ENCODE data around the gene MUC15. TPM values are rescaled to one million over a fixed set of nuclear protein-coding genes. Genes with fewer than 3 reads are reported as not detected.

The MUC15 gene
- total and polyA plus RNA-seq, 2 donors (not counting 3 experiments of a cell fraction or from before 2014, with no cell fraction given), result not detected

GRCh38 chr11:26584818-26585217, 12.8 kb upstream of the MUC15 start:
- no peaks in the 10 kb centered on the region for H3K79me2 ChIP-seq (ENCODE audit: control insufficient read depth, insufficient read depth, low read length)
- H3K27ac ChIP-seq (ENCODE audit: insufficient read depth, low read depth, low read length), result no peak overlapping the region
- TF ChIP-seq MAX (IDR thresholded peaks at IDR 0.05; ENCODE audit: insufficient read depth, insufficient read length) (no peak), POLR2AphosphoS5 (IDR thresholded peaks at IDR 0.05; ENCODE audit: insufficient read depth, low read depth, low read length) (no peak)
- H4K20me1 ChIP-seq (replicated peaks; ENCODE audit: control insufficient read depth, extremely low read depth, insufficient read depth, low read length), result no peaks in the 10 kb centered on the region
- intact Hi-C loops (cut with micrococcal nuclease) (no loop called here), dilution Hi-C loops (cut with MboI; ENCODE audit: extremely low pct_ligation_motif_present, low sequenced_read_pairs) (no loop called here)
- H3K4me2 ChIP-seq (ENCODE audit: insufficient read depth, low read length), result no peak overlapping the region
- H3K36me3 ChIP-seq (ENCODE audit: control insufficient read depth in 2 of 2, extremely low read depth in 1 of 2, insufficient read depth in 2 of 2, low read length in 2 of 2), result no peaks in the 10 kb centered on the region
- ChIA-PET POLR2A (no interaction called here), CTCF (no interaction called here)
- no peaks in the 10 kb centered on the region for H3K27me3 ChIP-seq (ENCODE audit: control insufficient read depth in 2 of 2, insufficient read depth in 2 of 2, low read length in 2 of 2)
- H3K9me1 ChIP-seq (replicated peaks; ENCODE audit: control insufficient read depth, extremely low read depth, insufficient read depth, low read length), result no peaks in the 10 kb centered on the region
- FAIRE-seq, result no peak
- DNase-seq (ENCODE audit: low read depth, low spot score), result no peak
- H3K4me1 ChIP-seq (ENCODE audit: control insufficient read depth, extremely low read depth, insufficient read depth, low read length), result no peaks in the 10 kb centered on the region
- no TSS peak for BruUV-seq (replicated peaks)
- H3K9ac ChIP-seq (replicated peaks; ENCODE audit: extremely low read depth, insufficient read depth, low read length), result no peak overlapping the region
- H3K4me3 ChIP-seq (replicated peaks in 1 of 3; ENCODE audit: insufficient read depth in 1 of 3, low read depth in 1 of 3, low read length in 3 of 3), result no peak overlapping the region
- H2AFZ ChIP-seq (ENCODE audit: low read depth, low read length), result no peak overlapping the region
- peaks cover 2% of the 10 kb centered on the region for H3K9me3 ChIP-seq (replicated peaks; ENCODE audit: control insufficient read depth, insufficient read depth, low read length)

- Histone ChIP-seq H2AFZ (ENCODE audit: low read depth, low read length) (no peak overlapping the region), H3K36me3 (ENCODE audit: control insufficient read depth in 2 of 2, extremely low read depth in 1 of 2, insufficient read depth in 2 of 2, low read length in 2 of 2) (no peaks in the 10 kb centered on the region), H3K4me3 (replicated peaks in 1 of 3; ENCODE audit: insufficient read depth in 1 of 3, low read depth in 1 of 3, low read length in 3 of 3) (no peak overlapping the region), H3K9me3 (replicated peaks; ENCODE audit: control insufficient read depth, insufficient read depth, low read length) (peaks cover 2% of the 10 kb centered on the region), H3K9ac (replicated peaks; ENCODE audit: extremely low read depth, insufficient read depth, low read length) (no peak overlapping the region), H3K4me1 (ENCODE audit: control insufficient read depth, extremely low read depth, insufficient read depth, low read length) (no peaks in the 10 kb centered on the region), H3K9me1 (replicated peaks; ENCODE audit: control insufficient read depth, extremely low read depth, insufficient read depth, low read length) (no peaks in the 10 kb centered on the region), H3K27me3 (ENCODE audit: control insufficient read depth in 2 of 2, insufficient read depth in 2 of 2, low read length in 2 of 2) (no peaks in the 10 kb centered on the region), H3K4me2 (ENCODE audit: insufficient read depth, low read length) (no peak overlapping the region), H4K20me1 (replicated peaks; ENCODE audit: control insufficient read depth, extremely low read depth, insufficient read depth, low read length) (no peaks in the 10 kb centered on the region), H3K79me2 (ENCODE audit: control insufficient read depth, insufficient read depth, low read length) (no peaks in the 10 kb centered on the region), H3K27ac (ENCODE audit: insufficient read depth, low read depth, low read length) (no peak overlapping the region)
- FAIRE-seq, result no peak
- no TSS peak for BruUV-seq (replicated peaks)
- intact Hi-C loops (cut with micrococcal nuclease) (no loop called here), dilution Hi-C loops (cut with MboI; ENCODE audit: extremely low pct_ligation_motif_present, low sequenced_read_pairs) (no loop called here)
- ChIA-PET CTCF (no interaction called here), POLR2A (no interaction called here)
- TF ChIP-seq FOS (IDR thresholded peaks at IDR 0.05; ENCODE audit: borderline replicate concordance, insufficient read depth, low read length), result no peak
- TF ChIP-seq CTCF (IDR thresholded peaks at IDR 0.05; ENCODE audit: extremely low read depth in 1 of 2, insufficient read depth in 1 of 2, low read depth in 1 of 2, low read length in 2 of 2), result no peak
- TF ChIP-seq MAX (IDR thresholded peaks at IDR 0.05; ENCODE audit: insufficient read depth, insufficient read length), result no peak
- no peak for TF ChIP-seq GATA2 (IDR thresholded peaks at IDR 0.05; ENCODE audit: insufficient read depth, insufficient read length, low read depth, low read length)
- no peak for TF ChIP-seq POLR2AphosphoS5 (IDR thresholded peaks at IDR 0.05; ENCODE audit: insufficient read depth, low read depth, low read length)
- no peak for TF ChIP-seq JUN (IDR thresholded peaks at IDR 0.05; ENCODE audit: borderline replicate concordance, insufficient read depth, insufficient read length, low read depth)
- no peak for TF ChIP-seq POLR2A (IDR thresholded peaks at IDR 0.05; ENCODE audit: low read depth, low read length)
- no peak for TF ChIP-seq MYC (IDR thresholded peaks at IDR 0.05; ENCODE audit: low read depth, low read length)
- no peak for TF ChIP-seq EZH2 (IDR thresholded peaks at IDR 0.05; ENCODE audit: borderline replicate concordance, low read depth, low read length, severe bottlenecking)
- DNase-seq (ENCODE audit: low read depth, low spot score), result no peak
Observed at GRCh38 chr11:26583550-26583949, 11.5 kb upstream of the MUC15 start.

Measured in endothelial cell of umbilical vein (primary cell).